K562 (cell line): ENCODE measurements around the gene HTR6. TPM values are rescaled to one million over a fixed set of nuclear protein-coding genes. Genes with fewer than 3 reads are reported as not detected.
A peak's percentile ranks its signal among the peaks of the same experiment; 100 is the strongest.

Experiments
- BDP1 ChIP-seq: IDR thresholded peaks from 3 replicates; pipeline ENCODE4 v1.6.1; 2011; ENCODE audit not compliant: insufficient read length, insufficient read depth
- CHD4 ChIP-seq: fragments of 200-600 bp; sonication (generic); IDR thresholded peaks from 3 replicates; pipeline ENCODE4 v1.6.1; 2012; ENCODE audit warnings: low read depth, mild to moderate bottlenecking, mixed read lengths, low read length, inconsistent platforms; ENCODE audit not compliant: insufficient read depth, insufficient replicate concordance, poor library complexity, severe bottlenecking
- CREB3L1 ChIP-seq: fragments of 450-650 bp; IDR thresholded peaks from 2 replicates; pipeline ENCODE4 v1.6.1; 2014; ENCODE audit warnings: low read depth, mild to moderate bottlenecking, moderate library complexity, borderline replicate concordance
- CREB5 ChIP-seq: fragments of 250-450 bp; sonication (Bioruptor Pico); IDR thresholded peaks from 2 replicates; pipeline ENCODE4 v1.5.0; 2020; ENCODE audit warnings: mild to moderate bottlenecking
- DIDO1 ChIP-seq: fragments of 450-650 bp; IDR thresholded peaks from 2 replicates; pipeline ENCODE4 v1.6.1; 2016; ENCODE audit warnings: low read depth, missing biosample characterization, missing genetic modification characterization
- ETS1 ChIP-seq: conservative IDR thresholded peaks from 2 replicates; pipeline ENCODE4 v1.6.1; 2011; ENCODE audit warnings: low read depth, mild to moderate bottlenecking, low read length; ENCODE audit not compliant: control insufficient read depth
- HEY1 ChIP-seq: fragments of 250-450 bp; sonication (Bioruptor Pico); IDR thresholded peaks from 2 replicates; pipeline ENCODE4 v1.5.0; 2020; ENCODE audit warnings: mild to moderate bottlenecking, moderate library complexity, borderline replicate concordance
- HMG20A ChIP-seq: fragments of 450-650 bp; formaldehyde crosslinking; conservative IDR thresholded peaks from 2 replicates; pipeline ENCODE4 v1.4.0; 2020; ENCODE audit warnings: mild to moderate bottlenecking, mixed read lengths
- JUND ChIP-seq, 2 experiments: IDR thresholded peaks; 2 replicates in 1 of 2; 3 replicates in 1 of 2; pipeline ENCODE4 v1.6.1; 2011; ENCODE audit warnings: borderline replicate concordance in 2 of 2, low read depth in 2 of 2, low read length in 2 of 2, improper control_type of control experiment in 1 of 2, missing biosample characterization in 1 of 2, missing genetic modification characterization in 1 of 2, missing genetic modification reagents in 1 of 2
- POLR3G ChIP-seq: IDR thresholded peaks from 2 replicates; pipeline ENCODE4 v1.6.1; 2011; ENCODE audit not compliant: insufficient read length, insufficient replicate concordance; ENCODE audit errors: extremely low read depth
- SAFB2 ChIP-seq: fragments of 200-400 bp; formaldehyde crosslinking; IDR thresholded peaks from 2 replicates; pipeline ENCODE4 v1.6.1; 2018; ENCODE audit warnings: borderline replicate concordance, low read length, low read depth, moderate library complexity; ENCODE audit not compliant: severe bottlenecking
- U2AF2 ChIP-seq: fragments of 200-400 bp; formaldehyde crosslinking; optimal IDR thresholded peaks from 2 replicates; pipeline ENCODE3; 2017; ENCODE audit warnings: low read depth, mild to moderate bottlenecking, low read length
- polyA plus RNA-seq, 8 experiments: library from polyadenylated mRNA; depleted of rRNA in 4 of 8; stranded (reverse) in 5 of 8; unstranded in 3 of 8; fragments of >200 nt; fragmentation: Nextera tagmentation in 2 of 8; fragmentation: Illumina TruSeq in 1 of 8; extraction: Ambion mirVana in 2 of 8; extraction: Trizol in 1 of 8; gene quantifications; 2 replicates each; pipeline versions ENCODE4 v1.2.1 to v1.2.3, GENCODE V29; 2011 to 2014; ENCODE audit warnings: inconsistent platforms in 1 of 8, missing spikeins in 1 of 8
- total RNA-seq, 7 experiments: library from RNA; depleted of rRNA in 6 of 7; stranded (reverse); fragments of >200 nt in 6 of 7; fragmentation: Illumina TruSeq in 2 of 7; extraction: Trizol in 2 of 7; gene quantifications; 2 replicates each; pipeline versions ENCODE4 v1.2.1 to v1.2.3, GENCODE V29; 2011 to 2021; ENCODE audit warnings: low replicate concordance in 1 of 7

The HTR6 gene
- total and polyA plus RNA-seq, 9 of the 15 experiments (the other 6 are each of a cell fraction or from before 2014, with no cell fraction given): not detected

- TF ChIP-seq BDP1 (no peak), CREB5 (CRISPR knock-in tag) (no peak), DIDO1 (tag) (no peak), HEY1 (CRISPR knock-in tag) (no peak), CREB3L1 (no peak), SAFB2 (no peak), JUND (IDR thresholded peaks at IDR 0.05; ENCODE audit: borderline replicate concordance, low read depth, low read length) (no peak), JUND (tag; IDR thresholded peaks at IDR 0.05; ENCODE audit: borderline replicate concordance, low read depth, low read length) (no peak), U2AF2 (no peak), POLR3G (no peak), HMG20A (CRISPR knock-in tag) (no peak), CHD4 (peak; percentile 71), ETS1 (no peak)
- TF ChIP-seq, all 486 proteins: peak for 14
Measured at GRCh38 chr1:19664453-19665185, at the start of gene HTR6 (continued).
